AG10803 (cell line): ENCODE data around the gene MAP6.

ENCODE experiments used
- DNase-seq: peaks from one replicate; pipeline ENCODE4 v3.0.0; 2010; ENCODE audit warnings: low read depth
- H3K4me3 ChIP-seq: 2 replicates; pipeline ENCODE4 v1.5.1; 2011; ENCODE audit warnings: mild to moderate bottlenecking, low read length, control low read depth
- TF ChIP-seq, protein P1 (sequence below): conservative IDR thresholded peaks from 2 replicates; pipeline ENCODE4 v1.5.1; 2011; ENCODE audit warnings: mild to moderate bottlenecking, low read length, control low read depth, inconsistent platforms

Gene MAP6

GRCh38 chr11:75667255-75667830 is 1.5 kb downstream of the MAP6 start:
- TF ChIP-seq, protein P1, sequence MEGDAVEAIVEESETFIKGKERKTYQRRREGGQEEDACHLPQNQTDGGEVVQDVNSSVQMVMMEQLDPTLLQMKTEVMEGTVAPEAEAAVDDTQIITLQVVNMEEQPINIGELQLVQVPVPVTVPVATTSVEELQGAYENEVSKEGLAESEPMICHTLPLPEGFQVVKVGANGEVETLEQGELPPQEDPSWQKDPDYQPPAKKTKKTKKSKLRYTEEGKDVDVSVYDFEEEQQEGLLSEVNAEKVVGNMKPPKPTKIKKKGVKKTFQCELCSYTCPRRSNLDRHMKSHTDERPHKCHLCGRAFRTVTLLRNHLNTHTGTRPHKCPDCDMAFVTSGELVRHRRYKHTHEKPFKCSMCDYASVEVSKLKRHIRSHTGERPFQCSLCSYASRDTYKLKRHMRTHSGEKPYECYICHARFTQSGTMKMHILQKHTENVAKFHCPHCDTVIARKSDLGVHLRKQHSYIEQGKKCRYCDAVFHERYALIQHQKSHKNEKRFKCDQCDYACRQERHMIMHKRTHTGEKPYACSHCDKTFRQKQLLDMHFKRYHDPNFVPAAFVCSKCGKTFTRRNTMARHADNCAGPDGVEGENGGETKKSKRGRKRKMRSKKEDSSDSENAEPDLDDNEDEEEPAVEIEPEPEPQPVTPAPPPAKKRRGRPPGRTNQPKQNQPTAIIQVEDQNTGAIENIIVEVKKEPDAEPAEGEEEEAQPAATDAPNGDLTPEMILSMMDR: no peak
- peak overlapping the region; percentile 51 for H3K4me3 ChIP-seq
- DNase-seq: peak; percentile 34

GRCh38 chr11:75665990-75666389 is 2.8 kb downstream of the MAP6 start:
- H3K4me3 ChIP-seq: no peak overlapping the region
- TF ChIP-seq, protein P1: no peak

GRCh38 chr11:75665126-75665525 is 3.7 kb downstream of the MAP6 start:
- no peak for DNase-seq
- no peak overlapping the region for H3K4me3 ChIP-seq
- TF ChIP-seq, protein P1: no peak

More at GRCh38 chr11:75665990-75666389, 2.8 kb downstream of the MAP6 start:
- DNase-seq: no peak

DNA sequence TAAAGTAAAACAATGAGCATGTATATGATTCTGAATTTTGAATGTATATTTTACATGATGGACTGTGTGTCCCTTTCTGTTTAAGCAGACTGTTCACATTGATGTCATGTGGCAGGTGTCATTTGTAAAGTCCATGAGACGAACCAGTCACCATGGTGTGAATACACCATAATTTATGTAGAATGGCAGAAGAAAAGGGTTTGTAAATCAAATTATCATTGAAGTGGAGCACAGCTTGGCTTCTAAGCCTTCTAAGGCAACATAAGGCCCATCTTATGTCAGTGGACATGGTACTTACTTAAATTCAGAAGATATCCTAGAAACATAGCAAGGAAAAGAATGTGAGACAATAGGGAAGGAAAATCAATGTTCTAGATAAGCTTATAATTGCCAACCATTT is 4.4 kb downstream of the MAP6 start:
- H3K4me3 ChIP-seq: no peak overlapping the region
- no peak for DNase-seq

GRCh38 chr11:75663808-75664207 is 5.0 kb downstream of the MAP6 start:
- TF ChIP-seq, protein P1: no peak
- DNase-seq: no peak

More for the DNA sequence above, 4.4 kb downstream of the MAP6 start:
- TF ChIP-seq, protein P1: no peak

DNA sequence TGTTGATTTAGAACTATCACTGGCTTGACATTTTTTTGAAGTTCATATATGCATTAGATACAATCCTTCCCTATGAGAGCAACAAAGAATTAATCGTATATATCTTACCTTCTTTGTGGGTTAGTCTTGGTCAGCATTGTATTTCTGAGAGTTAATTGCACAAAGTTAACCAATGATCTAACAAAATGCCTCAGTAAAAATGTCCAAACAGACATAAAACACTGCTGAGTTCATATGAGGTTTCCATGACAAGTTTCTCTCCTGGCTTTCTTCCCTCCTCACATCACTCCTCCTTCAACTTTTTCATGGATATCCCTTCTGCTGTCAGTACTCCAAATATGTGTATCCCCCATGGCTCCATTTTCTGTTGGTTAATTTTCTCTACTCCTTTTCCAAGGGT is 9.0 kb downstream of the MAP6 start:
- TF ChIP-seq, protein P1: no peak
- peak; percentile 16 for DNase-seq
- H3K4me3 ChIP-seq: no peak overlapping the region

More at GRCh38 chr11:75663808-75664207, 5.0 kb downstream of the MAP6 start:
- no peak overlapping the region for H3K4me3 ChIP-seq

GRCh38 chr11:75656044-75656727 is 12.7 kb downstream of the MAP6 start:
- TF ChIP-seq, protein P1: no peak
- DNase-seq: peak; percentile 48
- no peak overlapping the region for H3K4me3 ChIP-seq
